Femur (tissue), 1 donor: Measurements from ENCODE around the gene FBXO24.
A peak's percentile ranks its signal among the peaks of the same experiment; 100 is the strongest.

Source experiments
- DNase-seq: peaks from one replicate; pipeline ENCODE4 v3.0.0-alpha.2; 2017

The FBXO24 gene

GRCh38 chr7:100575206-100575631, 10.9 kb upstream of the FBXO24 start:
- no peak for DNase-seq

GRCh38 chr7:100575746-100576383, 10.3 kb upstream of the FBXO24 start:
- no peak for DNase-seq

GRCh38 chr7:100576384-100576993, 9.6 kb upstream of the FBXO24 start:
- DNase-seq: no peak

- no peak for DNase-seq
Observed at GRCh38 chr7:100577103-100577502, 9.0 kb upstream of the FBXO24 start.

- DNase-seq: no peak
Observed at GRCh38 chr7:100577507-100577906, 8.6 kb upstream of the FBXO24 start.

- DNase-seq: no peak
Observed at GRCh38 chr7:100578246-100579183, 7.6 kb upstream of the FBXO24 start.

- no peak for DNase-seq
Observed at GRCh38 chr7:100580466-100581283, 5.5 kb upstream of the FBXO24 start.

- no peak for DNase-seq
Observed at GRCh38 chr7:100582041-100582579, 4.0 kb upstream of the FBXO24 start.

GRCh38 chr7:100582650-100583049, 3.5 kb upstream of the FBXO24 start:
- no peak for DNase-seq

- peak; percentile 37 for DNase-seq
Observed at GRCh38 chr7:100583132-100584053, 2.7 kb upstream of the FBXO24 start.

- no peak for DNase-seq
Observed at GRCh38 chr7:100584054-100584682, 2.0 kb upstream of the FBXO24 start.

- DNase-seq: no peak
Observed at GRCh38 chr7:100584683-100585510, 1.2 kb upstream of the FBXO24 start.

- DNase-seq: no peak
Observed at GRCh38 chr7:100585511-100586265, 440 bp upstream of the FBXO24 start, which contains the start of gene LRCH4. Gene LRCH4, minus strand, starts transcription at chr7:100586129. Its CDS starts 29 bp downstream, at chr7:100586100.

- no peak for DNase-seq
Observed at GRCh38 chr7:100588438-100588837, 2.3 kb downstream of the FBXO24 start.

GRCh38 chr7:100589341-100589947, 3.3 kb downstream of the FBXO24 start:
- DNase-seq: no peak

GRCh38 chr7:100590077-100590737, 4.1 kb downstream of the FBXO24 start:
- DNase-seq: peak; percentile 60

GRCh38 chr7:100591596-100591995, 5.5 kb downstream of the FBXO24 start:
- DNase-seq: no peak

GRCh38 chr7:100595188-100595587, 9.1 kb downstream of the FBXO24 start:
- DNase-seq: no peak
